Activated gamma-delta T cell treated with anti-CD3 and anti-CD28 coated beads, Interleukin-2, amount 50 U/mL, for 16 hours (primary cell): ENCODE measurements around the gene RFPL4AL1.
"Not testable (repeated sequence)": the region's sequence is repeated elsewhere in the genome, so short reads cannot be mapped to it uniquely, and the experiment has no call there.

Source experiments
- DNase-seq: peaks from one replicate; pipeline ENCODE4 v3.0.0-alpha.2; 2020; ENCODE audit warnings: low read depth

Gene RFPL4AL1

GRCh38 chr19:55768818-55769217 lies at the start of gene RFPL4AL1:
Gene RFPL4AL1 (plus strand): TSS chr19:55769118. CDS start chr19:55771805, 2,687 bp downstream.
- DNase-seq, result not testable (repeated sequence)

- no peak for DNase-seq
Observed at GRCh38 chr19:55720214-55720746, 48.6 kb upstream of the RFPL4AL1 start.

GRCh38 chr19:55720801-55721200 lies 48.1 kb upstream of the RFPL4AL1 start:
- DNase-seq, result no peak

- DNase-seq, result no peak
Observed at GRCh38 chr19:55723491-55723890, 45.4 kb upstream of the RFPL4AL1 start.

- DNase-seq, result not testable (repeated sequence)
Observed at GRCh38 chr19:55730378-55730777, 38.5 kb upstream of the RFPL4AL1 start.

GRCh38 chr19:55738302-55738701 lies 30.6 kb upstream of the RFPL4AL1 start, which contains the start of gene NLRP9:
Gene NLRP9 (minus strand): TSS chr19:55738402. CDS start chr19:55738374, 28 bp downstream.
- no peak for DNase-seq

- DNase-seq, result no peak
Observed at GRCh38 chr19:55750715-55751114, 18.2 kb upstream of the RFPL4AL1 start.

GRCh38 chr19:55753401-55753800 lies 15.5 kb upstream of the RFPL4AL1 start:
- no peak for DNase-seq

GRCh38 chr19:55756808-55757207 lies 12.1 kb upstream of the RFPL4AL1 start:
- not testable (repeated sequence) for DNase-seq

GRCh38 chr19:55758797-55759196 lies 10.1 kb upstream of the RFPL4AL1 start, which contains the start of gene RFPL4A:
Gene RFPL4A (plus strand): TSS chr19:55759097. CDS start chr19:55761801, 2,704 bp downstream.
- DNase-seq, result not testable (repeated sequence)

GRCh38 chr19:55766466-55766865 lies 2.5 kb upstream of the RFPL4AL1 start:
- DNase-seq, result no peak

GRCh38 chr19:55769632-55770031 lies 714 bp downstream of the RFPL4AL1 start:
- not testable (repeated sequence) for DNase-seq

GRCh38 chr19:55777528-55777927 lies 8.6 kb downstream of the RFPL4AL1 start:
- DNase-seq, result no peak

GRCh38 chr19:55778331-55778730 lies 9.4 kb downstream of the RFPL4AL1 start:
- no peak for DNase-seq

- no peak for DNase-seq
Observed at GRCh38 chr19:55781112-55781511, 12.2 kb downstream of the RFPL4AL1 start.

GRCh38 chr19:55795021-55795420 lies 26.1 kb downstream of the RFPL4AL1 start:
- DNase-seq, result no peak

- DNase-seq, result no peak
Observed at GRCh38 chr19:55801416-55801815, 32.5 kb downstream of the RFPL4AL1 start.

- no peak for DNase-seq
Observed at GRCh38 chr19:55802281-55802680, 33.4 kb downstream of the RFPL4AL1 start.

- DNase-seq, result no peak
Observed at GRCh38 chr19:55809381-55810058, 40.6 kb downstream of the RFPL4AL1 start.

GRCh38 chr19:55811340-55811739 lies 42.4 kb downstream of the RFPL4AL1 start:
- DNase-seq, result no peak

GRCh38 chr19:55812449-55812848 lies 43.5 kb downstream of the RFPL4AL1 start:
- DNase-seq, result no peak

GRCh38 chr19:55813906-55814305 lies 45.0 kb downstream of the RFPL4AL1 start:
- DNase-seq, result no peak

GRCh38 chr19:55820037-55820436 lies 51.1 kb downstream of the RFPL4AL1 start:
- DNase-seq, result no peak
